Fibroblast of pulmonary artery (primary cell): Measurements from ENCODE around the gene MRPL17.

Experiments used
- DNase-seq: peaks from one replicate; pipeline ENCODE4 v3.0.0-alpha.2; 2010; ENCODE audit warnings: low read depth
- H3K4me3 ChIP-seq: replicated peaks from 2 replicates; pipeline ENCODE4 v1.5.1; 2011; ENCODE audit warnings: low read depth, mild to moderate bottlenecking, control low read depth, low read length, moderate library complexity
- TF ChIP-seq, protein P1 (sequence below): IDR thresholded peaks from 2 replicates; pipeline ENCODE4 v1.5.1; 2011; ENCODE audit warnings: mild to moderate bottlenecking, control low read depth, low read length, inconsistent platforms; ENCODE audit errors: missing control alignments

Gene MRPL17

DNA sequence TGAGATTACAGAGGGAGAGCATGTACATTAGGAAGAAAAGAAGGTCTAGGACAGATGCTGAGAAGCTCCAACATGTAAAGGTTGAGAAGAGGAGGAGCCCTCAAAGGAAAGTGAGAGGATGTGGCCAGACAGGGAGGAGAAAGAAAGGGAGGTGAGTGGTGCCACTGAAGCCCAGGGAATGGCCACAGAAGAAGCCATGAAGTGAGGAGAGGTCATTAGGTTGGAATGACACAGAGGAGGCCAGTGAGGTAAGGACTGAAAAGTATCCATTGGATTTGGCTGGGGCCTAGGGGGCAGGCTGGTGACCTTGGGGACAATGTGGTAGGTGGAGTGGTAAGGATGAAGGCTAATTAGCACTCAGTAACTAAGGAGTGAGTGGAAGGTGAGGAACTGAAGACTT is 24.5 kb downstream of the MRPL17 start:
- no peak overlapping the region for H3K4me3 ChIP-seq
- DNase-seq = no peak
- TF ChIP-seq, protein P1, sequence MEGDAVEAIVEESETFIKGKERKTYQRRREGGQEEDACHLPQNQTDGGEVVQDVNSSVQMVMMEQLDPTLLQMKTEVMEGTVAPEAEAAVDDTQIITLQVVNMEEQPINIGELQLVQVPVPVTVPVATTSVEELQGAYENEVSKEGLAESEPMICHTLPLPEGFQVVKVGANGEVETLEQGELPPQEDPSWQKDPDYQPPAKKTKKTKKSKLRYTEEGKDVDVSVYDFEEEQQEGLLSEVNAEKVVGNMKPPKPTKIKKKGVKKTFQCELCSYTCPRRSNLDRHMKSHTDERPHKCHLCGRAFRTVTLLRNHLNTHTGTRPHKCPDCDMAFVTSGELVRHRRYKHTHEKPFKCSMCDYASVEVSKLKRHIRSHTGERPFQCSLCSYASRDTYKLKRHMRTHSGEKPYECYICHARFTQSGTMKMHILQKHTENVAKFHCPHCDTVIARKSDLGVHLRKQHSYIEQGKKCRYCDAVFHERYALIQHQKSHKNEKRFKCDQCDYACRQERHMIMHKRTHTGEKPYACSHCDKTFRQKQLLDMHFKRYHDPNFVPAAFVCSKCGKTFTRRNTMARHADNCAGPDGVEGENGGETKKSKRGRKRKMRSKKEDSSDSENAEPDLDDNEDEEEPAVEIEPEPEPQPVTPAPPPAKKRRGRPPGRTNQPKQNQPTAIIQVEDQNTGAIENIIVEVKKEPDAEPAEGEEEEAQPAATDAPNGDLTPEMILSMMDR = no peak

DNA sequence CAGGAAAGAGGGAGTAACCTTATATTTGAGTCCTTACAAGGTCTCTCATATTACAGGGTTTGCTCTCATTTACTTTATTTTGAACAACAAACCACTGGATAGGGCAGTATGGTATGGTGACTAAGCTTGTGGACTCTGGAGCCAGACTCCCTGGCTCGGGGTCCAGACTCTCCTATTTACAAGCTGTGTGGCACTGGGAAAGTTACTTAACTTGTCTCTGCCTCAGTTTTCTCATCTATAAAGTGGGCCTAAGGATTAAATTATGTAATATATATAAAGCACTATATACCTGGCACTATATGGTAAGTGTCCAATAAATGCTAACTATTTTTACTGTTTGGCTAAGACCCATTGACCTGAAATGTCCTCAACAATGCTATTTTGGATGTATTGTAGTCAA is 25.8 kb downstream of the MRPL17 start:
- TF ChIP-seq, protein P1 = no peak
- H3K4me3 ChIP-seq = no peak overlapping the region
- DNase-seq = no peak

DNA sequence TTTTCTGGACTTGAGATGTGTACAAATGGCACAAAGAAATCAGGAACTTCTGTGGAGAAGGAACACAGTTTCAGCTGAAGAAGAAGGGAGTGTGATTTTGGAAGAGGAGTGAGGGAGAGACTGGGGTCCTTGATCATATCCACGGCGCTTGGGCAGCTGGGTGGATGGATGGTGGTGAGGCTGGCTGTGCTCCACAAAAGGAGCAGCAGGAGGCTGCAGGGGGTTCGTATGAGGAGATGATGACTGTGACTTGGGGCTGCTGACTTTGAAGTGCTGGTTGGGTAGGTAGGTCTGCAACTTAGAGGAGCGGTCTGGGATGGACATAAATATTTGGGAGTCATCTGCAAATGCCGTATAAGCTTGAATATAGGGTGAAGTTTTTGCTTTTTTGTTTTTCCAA is 26.2 kb downstream of the MRPL17 start:
- H3K4me3 ChIP-seq = no peak overlapping the region
- no peak for DNase-seq
- TF ChIP-seq, protein P1 = no peak

DNA sequence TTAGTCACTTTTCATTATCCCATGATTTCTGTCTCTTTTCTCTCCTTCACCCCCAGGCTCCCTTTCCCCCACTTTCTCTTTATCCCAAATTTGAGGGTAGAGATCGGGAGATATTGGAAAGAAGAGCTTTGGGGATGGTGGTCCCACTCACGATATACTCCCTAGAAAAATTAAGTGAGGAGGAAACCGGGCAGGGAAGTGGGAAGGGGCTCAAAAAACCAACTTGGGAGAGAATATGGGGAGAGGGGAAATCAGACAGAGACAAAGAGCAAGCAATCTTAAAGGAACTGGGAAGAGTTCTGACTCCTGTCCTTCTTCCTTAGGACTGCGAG is 26.6 kb downstream of the MRPL17 start:
- DNase-seq = no peak
- TF ChIP-seq, protein P1 = no peak
- no peak overlapping the region for H3K4me3 ChIP-seq

- no peak for DNase-seq
- TF ChIP-seq, protein P1 = no peak
- peak within 1 kb of the TSS; percentile 34 for H3K4me3 ChIP-seq
Observed at GRCh38 chr11:6655790-6656583, 27.2 kb downstream of the MRPL17 start, which contains the start of gene DCHS1. TSS of gene DCHS1 (minus strand) at chr11:6655809. CDS start at chr11:6641613, 14,196 bp downstream.

DNA sequence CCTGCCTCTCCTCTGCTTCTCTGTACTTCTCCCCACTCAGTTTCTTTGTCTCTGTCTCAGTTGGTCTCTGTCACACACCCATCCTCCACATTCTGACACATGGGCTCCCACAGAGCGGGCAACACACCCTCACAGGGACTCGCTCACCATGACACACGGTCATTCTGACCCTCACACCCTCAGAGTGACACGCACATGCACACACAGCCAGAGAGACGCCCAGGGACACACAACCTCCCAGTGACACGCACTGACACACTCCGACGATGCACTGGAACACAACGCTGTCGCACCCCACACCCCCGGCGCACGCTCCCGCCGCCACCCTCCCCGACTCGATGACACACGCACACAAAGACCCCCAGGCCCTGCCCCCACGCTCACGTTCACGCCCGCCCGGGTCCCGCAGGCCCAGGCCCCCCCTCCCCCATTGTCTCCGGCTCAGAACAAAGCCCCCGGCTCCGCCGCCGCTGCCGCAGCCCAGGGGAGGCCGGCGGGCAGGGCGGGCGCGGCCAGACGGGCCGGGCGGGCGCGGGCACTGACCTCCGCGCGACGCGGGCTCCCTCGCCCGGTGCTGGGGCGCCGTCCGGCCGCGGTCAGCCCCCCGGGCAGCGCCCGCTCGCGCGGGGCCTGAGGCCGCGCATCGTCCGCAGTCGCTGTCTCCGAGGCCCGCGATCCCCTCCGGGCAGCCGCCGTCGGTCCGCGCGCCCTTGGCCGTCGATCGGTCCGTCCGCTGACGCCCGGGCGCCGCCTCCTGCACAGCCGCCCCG is 27.9 kb downstream of the MRPL17 start:
- no peak for DNase-seq
- H3K4me3 ChIP-seq = peak overlapping the region; percentile 4
- TF ChIP-seq, protein P1 = no peak
